Astrocyte (in vitro differentiated cells and primary cell): ENCODE data around the gene FADS2.

Experiments used
- CTCF ChIP-seq: IDR thresholded peaks from 2 replicates; pipeline ENCODE4 v1.5.1; 2011; ENCODE audit warnings: low read depth, mild to moderate bottlenecking, inconsistent platforms, low read length, moderate library complexity; ENCODE audit not compliant: insufficient read depth
- EZH2 ChIP-seq: IDR thresholded peaks from 2 replicates; pipeline ENCODE4 v1.6.1; 2012; ENCODE audit warnings: mild to moderate bottlenecking, low read length, inconsistent platforms; ENCODE audit not compliant: insufficient read depth

GRCh38 chr11:61780581-61781162 lies 47.4 kb upstream of the FADS2 start:
- TF ChIP-seq CTCF (no peak), EZH2 (no peak)
